GM18508 (cell line): ENCODE results near the gene SVOPL.

Experiments
- ATAC-seq: cut with Tn5 transposase; IDR thresholded peaks from one replicate; pipeline ENCODE4 v1.9.1; 2021; ENCODE audit warnings: moderate number of reproducible peaks; ENCODE audit not compliant: insufficient read depth, unreplicated experiment

The SVOPL gene

DNA sequence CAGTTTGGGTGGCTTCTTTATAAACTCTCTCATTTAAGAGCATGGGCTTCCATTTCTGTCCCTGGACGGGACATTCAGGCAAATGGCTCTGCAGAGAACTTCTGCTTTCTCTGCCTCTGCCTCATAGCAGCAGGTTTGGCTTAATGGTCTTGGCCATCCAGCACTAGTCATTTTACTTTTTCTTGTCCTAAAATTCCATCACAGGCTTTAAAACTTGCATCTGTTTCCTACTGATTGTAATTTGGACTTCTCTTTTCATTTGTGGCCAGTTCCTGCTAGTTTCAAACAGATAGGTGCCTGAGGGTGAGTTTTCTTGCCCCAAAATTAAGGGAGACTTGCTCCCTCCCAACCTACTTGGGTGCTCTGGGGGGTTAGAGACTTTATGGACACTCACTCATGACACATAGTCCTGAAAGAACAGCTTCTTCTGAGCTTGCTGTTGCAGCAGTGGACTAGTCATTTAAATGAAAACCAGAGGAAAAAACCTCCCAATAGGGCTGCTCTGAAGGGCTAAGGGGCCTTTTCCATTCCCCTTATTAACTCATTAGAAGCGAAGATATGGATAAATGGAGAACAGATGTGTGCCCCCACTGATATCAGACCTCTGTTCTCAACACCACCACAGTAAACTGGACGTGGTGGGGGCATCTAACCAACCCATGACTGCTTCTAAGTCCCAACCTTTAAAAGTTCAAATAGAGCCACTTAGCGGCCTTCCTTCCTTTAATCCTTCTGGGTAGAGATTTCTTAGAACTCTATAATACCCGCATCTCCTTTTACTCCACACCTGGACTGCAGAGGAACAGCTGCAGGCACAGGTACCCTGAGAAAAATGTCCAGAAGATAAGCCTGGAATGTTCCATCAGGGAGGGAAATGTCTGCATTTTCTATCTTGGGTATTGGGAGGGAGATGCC lies 38.8 kb downstream of the SVOPL start:
- ATAC-seq: no peak

DNA sequence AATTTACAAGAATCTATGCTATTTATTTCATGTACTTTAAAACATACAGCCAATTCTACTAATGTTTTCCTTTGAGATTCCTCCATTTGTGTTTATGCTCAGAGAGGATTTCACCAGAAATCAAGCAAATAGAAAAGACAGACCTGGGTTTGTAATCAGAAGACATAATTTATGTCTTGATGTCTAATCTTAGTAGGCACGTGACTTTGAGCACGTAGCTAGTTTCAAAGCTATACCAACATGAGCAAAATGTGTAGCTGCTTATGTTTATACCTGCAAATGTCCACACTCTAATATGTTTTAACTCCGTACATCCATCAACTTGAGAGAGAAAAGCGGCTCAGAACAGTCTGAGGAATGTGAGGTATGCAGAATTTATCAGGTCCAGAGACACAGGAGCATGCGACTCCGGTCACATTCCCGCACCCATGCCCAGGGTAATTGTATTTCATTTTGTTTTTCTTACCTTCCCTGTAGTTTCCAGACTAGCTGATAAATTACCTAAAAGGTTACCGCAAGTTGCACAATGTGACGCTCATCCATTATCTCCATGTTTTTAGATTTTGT lies 40.0 kb downstream of the SVOPL start:
- no peak for ATAC-seq

DNA sequence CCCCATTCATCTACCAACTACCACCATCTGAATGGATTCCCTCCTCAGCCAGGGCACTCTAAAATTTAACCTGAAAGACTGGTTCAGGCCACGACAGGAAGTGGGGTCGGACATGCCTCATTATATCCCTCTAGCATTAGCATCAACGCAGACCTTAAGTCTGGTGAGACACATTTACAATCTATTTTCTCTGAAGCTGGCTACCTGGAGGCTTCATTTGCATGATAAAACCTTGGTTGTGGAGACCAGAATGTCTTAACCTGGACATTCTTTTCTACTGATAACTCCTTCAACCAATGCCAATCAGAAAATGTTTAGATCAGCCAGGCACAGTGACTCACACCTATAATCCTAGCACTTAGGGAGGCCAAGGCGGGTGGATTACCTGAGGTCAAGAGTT lies 42.3 kb downstream of the SVOPL start:
- no peak for ATAC-seq

DNA sequence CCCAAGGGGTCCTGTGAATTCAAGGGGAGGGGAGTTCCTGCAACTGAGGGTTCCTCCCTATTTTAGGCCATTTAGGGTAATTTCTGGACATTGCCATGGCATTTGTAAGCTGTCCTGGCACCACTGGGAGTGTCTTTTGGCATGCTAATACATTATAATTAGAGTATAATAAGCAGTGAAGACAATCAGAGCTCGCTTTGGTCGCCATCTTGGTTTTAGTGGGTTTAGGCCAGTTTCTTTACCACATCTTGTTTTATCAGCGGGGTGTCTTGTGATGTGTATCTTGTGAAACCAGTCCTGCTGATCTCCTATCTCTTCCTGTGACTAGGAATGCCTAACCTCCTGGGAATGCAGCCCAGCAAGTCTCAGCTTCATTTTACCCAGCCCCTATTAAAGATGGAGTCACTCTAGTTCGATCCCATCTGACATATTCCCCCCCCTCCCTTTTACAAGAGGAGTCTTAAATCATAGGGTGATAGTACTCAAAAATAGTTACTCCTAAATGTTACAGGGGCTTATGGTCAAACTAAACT lies 43.2 kb downstream of the SVOPL start:
- no peak for ATAC-seq

DNA sequence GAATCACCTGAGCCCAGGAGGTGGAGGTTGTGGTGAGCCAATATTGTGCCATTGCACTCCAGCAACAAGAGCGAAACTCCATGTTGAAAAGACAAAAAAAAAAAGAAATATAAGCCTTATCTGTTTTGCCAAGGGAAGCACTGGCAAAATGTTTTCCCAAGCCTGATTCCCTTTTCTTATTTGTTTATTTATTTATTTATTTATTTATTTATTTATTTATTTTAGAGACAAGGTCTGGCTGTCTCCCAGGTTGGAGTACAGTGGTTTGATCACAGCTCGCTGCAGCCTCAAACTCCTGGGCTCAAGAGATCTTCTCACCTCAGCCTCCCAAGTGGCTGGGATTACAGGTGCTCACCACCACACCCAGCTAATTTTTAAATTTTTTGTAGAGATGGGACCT lies 44.2 kb downstream of the SVOPL start:
- no peak for ATAC-seq

DNA sequence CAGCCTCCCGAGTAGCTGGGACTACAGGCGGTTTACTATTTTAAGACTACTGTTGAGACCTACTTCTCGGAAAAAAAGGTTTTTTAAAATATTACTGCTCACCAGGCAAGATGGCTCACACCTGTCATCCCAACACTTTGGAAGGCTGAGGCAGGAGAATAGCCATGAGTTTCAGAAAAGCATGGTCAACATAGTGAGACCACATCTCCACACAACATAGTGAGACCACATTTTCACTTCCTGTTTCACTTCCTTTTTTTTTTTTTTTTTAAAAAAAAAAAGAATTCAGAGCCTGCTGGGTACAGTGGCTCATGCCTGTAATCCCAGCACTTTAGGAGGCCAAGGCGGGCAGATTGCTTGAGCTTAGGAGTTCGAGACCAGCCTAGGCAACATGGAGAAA lies 46.5 kb downstream of the SVOPL start:
- ATAC-seq: no peak

DNA sequence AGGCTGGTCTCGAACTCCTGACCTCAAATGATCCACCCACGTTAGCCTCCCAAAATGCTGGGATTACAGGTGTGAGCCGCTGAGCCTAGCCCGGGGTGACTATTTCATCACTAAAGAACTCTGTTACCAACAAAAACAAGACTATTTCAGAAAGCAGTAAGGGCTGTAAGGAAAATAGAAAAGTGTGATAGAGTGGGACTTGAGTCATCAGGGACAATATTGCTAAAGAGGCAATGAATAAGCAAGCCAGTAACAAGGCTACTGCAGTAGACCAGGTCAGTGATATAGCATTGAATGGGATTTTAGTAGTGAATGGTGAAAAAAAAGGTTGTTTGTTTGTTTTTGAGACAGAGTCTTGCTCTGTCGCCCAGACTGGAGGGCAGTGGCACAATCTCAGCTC lies 51.7 kb downstream of the SVOPL start:
- ATAC-seq: no peak

DNA sequence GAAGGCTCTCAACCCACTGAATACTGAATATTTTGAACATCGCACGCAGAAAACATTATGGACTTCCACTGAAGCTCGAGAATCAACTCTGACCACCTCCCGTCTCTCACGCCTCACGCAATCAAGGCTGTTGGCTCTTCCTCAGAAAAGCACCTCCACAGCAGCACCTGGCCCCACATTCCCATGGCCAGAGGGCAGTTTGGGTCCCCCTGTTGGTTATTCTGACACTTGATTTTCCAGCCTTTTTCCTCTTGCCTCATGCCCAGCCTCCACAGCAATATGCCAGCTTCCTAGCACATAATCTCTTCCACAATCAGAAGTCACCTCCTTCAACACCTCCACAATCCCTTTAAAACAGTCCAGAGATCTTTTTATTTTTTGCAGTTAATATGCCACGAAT lies 55.9 kb downstream of the SVOPL start:
- no peak for ATAC-seq

DNA sequence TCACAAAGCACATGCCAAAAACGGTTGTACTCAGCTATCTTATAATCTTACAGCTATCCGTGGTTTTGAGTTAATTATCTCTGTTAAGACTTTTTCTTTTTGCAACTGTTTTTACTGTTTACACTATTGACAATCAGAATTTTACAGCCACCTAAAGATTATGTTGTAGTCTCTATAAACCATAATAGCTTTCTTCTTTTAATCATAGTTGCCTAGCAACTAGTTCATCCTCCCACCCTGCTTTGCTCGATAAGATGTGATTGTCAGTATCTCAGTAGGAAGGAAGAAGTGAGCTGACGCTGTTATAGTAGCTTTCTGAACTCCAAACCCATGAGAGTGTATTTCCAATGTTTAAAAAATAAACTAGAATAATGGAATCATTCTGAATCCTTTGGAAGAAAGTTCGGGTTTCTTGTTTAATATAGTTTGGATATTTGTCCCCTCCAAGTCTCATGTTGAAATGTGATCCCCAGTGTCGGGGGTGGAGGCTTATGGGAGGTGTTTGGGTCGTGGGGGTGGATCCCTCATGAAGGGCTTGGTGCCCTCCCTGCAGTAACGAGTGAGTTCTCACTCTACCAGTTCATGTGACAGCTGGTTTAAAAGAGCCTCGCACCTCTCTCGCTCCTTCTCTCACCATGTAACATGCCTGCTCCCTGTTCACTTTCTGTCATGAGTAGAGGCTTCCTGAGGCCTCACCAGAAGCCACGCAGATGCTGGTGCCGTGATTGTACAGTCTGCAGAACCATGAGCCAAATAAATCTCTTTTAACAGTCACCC lies 68.1 kb downstream of the SVOPL start:
- ATAC-seq: no peak

DNA sequence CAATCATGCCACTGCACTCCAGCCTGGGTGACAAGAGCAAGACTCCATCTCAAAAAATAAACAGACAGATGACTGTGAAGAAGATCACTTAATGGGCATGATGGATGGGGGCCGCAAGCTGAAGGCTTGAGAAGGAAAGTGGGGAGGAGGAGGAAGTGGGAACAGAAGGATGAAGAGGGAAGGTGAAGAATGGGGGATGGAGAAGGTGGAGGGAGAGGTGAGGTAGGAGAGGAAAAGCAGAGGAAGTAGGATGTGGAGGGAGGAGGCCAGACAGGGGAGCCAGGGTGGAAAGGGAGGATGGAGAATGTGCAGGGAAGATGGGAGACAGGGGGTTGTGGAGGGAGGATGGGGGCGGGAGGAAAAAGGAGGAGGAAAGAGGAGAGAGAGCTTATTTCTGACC lies 68.8 kb downstream of the SVOPL start:
- ATAC-seq: no peak

DNA sequence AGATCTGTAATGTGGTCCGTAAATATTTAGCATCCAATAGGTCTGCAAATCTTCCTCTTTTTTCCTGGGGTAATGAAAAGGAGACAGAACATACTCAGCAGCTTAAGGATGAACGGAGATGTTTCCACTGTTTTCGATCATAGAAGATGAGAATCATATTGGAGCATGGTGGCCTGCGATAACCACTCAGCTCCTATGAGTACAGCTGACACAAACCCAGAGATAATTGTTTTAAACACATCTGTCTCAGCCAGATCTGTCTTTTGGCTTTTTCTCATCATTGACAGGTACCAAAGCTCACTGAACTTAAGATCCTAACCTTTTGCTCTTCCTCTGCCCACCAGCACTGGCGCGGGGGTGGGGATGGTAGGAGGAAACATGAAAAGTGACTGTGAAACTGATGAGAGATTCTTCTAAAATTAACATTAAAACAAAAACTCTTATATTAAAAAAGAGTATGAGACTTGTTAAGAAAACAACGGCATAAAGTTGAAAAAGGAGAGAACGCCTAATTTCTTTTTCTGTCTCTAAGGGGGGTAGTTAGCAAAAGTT lies 71.0 kb downstream of the SVOPL start:
- no peak for ATAC-seq

DNA sequence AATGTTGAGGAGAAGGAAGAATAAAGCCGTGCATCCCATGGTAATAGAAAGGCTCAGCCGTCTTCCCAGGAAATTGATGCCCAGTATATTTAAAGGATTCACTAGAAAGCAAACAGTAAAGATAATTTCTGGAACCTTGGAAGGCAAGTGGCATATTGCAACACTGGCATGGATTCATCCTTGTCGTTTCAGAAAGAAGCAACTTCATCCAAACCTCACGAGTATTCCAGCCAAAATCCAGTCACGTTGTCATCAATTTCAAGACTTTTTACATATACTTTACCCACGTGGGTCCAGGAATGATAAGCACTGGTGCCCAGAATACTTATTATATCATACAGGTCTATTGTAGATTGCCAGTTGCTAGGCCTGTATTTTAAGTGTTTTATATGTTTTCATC lies 73.8 kb downstream of the SVOPL start:
- ATAC-seq: no peak

DNA sequence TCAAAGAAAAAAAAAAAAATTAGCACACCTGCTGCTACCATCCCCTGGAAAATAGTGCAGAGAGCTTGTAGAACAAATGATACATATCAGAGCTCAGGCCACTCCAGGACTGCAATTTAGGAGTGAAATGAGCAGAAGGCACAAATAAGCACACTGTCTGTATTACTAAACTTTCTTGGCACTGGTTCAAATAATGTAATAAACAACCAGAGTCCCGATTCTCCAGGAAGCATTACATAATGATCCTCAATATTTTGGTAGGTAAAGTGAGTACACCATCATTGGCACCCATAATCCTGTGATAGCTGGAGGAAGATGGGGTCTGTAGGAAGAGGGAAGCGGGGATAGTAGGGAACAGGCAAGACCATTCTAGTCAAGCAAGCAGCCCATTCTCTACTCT lies 74.3 kb downstream of the SVOPL start:
- ATAC-seq: no peak

DNA sequence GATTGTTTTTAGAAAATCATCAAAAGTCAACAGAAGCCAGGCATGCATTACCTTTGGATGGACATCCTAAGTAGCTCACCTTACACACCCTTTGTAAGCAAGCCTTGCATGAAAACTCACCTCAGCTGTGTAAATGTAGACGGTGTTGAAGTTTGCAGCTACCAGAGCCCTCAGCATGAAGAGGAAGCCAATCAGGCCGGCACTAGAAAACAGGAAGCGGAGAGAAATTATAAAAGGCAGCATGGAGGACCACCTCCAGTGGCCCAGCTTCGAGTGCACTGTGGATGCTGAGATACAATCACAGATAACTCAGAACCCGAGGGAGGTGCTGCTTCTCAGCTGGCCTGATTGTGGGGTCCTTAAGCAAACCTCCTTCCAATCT lies 75.3 kb downstream of the SVOPL start:
- ATAC-seq: no peak

DNA sequence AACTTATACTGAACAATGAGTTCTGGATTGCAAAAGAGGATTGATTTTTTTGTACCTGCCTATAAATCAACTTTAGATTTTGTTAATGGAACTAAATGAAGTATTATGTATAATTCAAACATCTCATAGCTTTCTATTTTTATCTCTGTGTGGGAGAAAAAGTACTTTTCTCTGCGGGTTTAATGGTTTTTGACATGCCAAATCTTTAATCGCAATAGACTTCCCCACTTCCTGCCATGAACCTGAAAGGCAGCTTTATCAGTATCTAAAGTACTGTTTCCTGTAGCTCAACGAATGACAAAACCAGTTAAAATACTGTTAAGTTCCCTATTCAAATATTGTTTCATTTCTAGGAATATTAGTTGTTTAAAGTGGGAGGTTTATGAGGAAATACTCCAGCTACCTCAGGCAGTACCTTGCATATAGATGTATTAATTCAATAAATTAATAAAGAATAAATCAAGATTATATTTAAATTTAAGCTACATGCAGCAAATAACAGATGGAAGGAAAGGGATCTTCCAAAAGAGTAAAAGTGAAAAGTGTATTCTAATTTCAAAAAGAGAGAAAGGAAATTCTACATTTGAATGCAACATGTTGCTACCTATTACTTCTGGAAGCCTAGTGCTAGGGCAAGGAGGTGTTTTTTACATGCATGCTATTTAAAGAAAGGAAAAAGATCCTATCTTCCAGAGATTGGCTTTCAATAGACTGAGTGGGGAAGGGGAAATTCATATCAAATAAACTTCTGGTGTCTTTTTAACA lies 75.9 kb downstream of the SVOPL start:
- no peak for ATAC-seq

DNA sequence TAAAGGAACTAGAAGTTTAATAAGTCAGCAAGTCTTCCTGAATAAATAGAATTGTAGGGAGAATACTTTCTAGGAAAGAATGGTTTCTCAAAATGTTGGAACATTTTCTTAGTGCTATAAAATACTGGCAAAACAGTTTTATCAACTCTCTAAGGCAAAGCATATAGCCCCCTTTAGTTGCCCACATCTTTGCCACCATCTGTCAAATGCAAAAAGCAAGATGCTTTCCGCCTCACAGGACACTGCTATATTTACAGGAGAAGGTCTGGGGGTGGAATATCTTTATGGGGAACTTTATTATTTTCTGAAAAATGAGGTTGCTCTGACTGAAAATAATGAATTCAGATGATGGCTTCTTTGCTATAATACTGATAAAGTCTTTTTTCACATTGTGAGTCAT lies 78.3 kb downstream of the SVOPL start:
- ATAC-seq: no peak

DNA sequence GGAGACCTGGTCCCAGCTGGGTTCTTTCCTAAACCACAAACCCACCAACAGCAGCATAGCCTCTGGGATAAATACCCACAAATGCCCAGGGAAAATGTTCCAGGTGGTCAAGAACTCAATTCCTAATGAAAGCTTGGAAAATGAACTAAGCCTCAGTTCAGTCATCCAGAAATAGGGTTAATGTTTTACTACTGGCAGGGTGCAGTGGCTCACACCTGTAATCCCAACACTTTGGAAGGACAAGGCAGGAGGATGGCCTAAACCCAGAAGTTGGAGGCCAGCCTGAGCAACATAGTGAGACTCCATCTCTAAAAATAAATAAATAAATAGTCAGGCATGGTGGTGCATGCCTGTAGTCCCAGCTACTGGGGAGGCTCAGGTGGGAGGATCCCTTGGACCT lies 82.2 kb downstream of the SVOPL start:
- ATAC-seq: no peak

DNA sequence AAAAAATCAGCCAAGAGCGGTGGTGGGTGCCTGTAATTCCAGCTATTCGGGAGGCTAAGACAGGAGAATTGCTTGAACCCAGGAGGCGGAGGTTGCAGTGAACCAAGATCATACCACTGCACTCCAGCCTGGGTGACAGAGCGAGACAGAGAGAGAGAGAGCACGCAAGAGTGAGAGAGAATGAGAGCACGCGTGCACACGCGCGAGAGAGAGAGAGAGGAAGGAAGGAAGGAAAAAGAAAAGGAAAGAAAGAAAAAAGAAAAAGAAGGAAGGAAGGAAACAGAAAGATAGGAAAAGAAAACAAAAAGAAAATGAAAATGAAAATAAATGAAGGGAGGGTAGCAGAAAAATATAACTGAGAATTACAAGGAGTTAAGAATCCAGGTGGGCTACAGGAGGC lies 82.7 kb downstream of the SVOPL start:
- ATAC-seq: no peak

DNA sequence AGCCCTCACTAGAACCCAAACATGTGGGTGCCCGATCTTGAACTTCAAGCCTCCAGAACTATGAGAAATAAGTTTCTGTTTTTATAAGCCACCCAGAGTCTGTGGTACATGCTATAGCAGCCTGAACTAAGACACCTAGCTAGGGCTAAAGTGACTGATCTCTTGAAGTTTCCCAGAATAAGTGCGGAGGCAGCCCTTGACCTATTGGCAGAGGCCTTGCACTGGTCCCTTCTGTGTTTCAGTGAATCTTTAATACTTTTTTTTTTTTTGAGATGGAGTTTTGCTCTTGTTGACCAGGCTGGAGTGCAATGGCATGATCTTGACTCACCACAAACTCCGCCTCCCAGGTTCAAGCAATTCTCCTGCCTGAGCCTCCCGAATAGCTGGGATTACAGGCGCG lies 85.1 kb downstream of the SVOPL start:
- ATAC-seq: no peak

DNA sequence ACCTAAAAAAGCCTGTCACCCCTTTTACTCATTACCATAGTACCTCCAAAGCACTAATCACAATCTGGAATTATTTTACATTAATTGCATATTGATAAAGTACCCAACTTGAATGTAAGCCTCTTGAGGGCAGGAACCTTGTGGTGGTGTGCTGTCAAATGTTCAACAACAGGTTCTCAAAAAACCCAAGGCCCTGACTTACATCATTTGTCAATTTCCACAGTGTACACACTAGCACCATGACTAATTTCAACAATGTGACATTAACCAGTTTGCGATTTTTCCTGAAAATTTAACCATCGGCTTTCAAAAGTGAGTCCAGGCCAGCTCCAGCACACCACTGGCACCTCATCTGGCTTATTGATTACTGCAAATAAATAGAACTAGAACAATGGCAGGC lies 87.5 kb downstream of the SVOPL start:
- no peak for ATAC-seq
